Cardiac muscle cell (in vitro differentiated cells and primary cell): Measurements from ENCODE around the gene PTDSS2. TPM values are rescaled to one million over a fixed set of nuclear protein-coding genes. Genes with fewer than 3 reads are reported as not detected.
A peak's percentile ranks its signal among the peaks of the same experiment; 100 is the strongest.

Experiments used
- DNase-seq, 2 donors: peaks; one replicate each; pipeline versions ENCODE4 v3.0.0 to v3.0.0-alpha.2; 2010 to 2017; ENCODE audit warnings: low read depth in 1 of 2, low spot score in 1 of 2
- H3K27ac ChIP-seq: fragments of 200-600 bp; sonication (generic); 2 replicates; pipeline ENCODE4 v1.5.1; 2016
- H3K27me3 ChIP-seq: fragments of 200-600 bp; sonication (generic); 2 replicates; pipeline ENCODE4 v1.6.0; 2016; ENCODE audit warnings: control low read depth
- H3K36me3 ChIP-seq: fragments of 200-600 bp; sonication (generic); 2 replicates; pipeline ENCODE4 v1.5.1; 2016; ENCODE audit warnings: control low read depth
- H3K4me1 ChIP-seq: fragments of 200-600 bp; sonication (generic); 2 replicates; pipeline ENCODE4 v1.8.1; 2017; ENCODE audit warnings: low read depth, mild to moderate bottlenecking, mixed run types
- H3K4me3 ChIP-seq: fragments of 200-600 bp; sonication (generic); 2 replicates; pipeline ENCODE4 v1.5.1; 2016; ENCODE audit warnings: mild to moderate bottlenecking
- H3K9me3 ChIP-seq: fragments of 200-600 bp; sonication (generic); 2 replicates; pipeline ENCODE4 v1.5.1; 2017; ENCODE audit warnings: low read depth, mild to moderate bottlenecking, control low read depth
- polyA plus RNA-seq: library from polyadenylated mRNA; unstranded; fragments of >200 nt; fragmentation: Nextera tagmentation; extraction: Ambion mirVana; gene quantifications from 2 replicates; pipeline ENCODE4 v1.2.1, GENCODE V29; 2016
- total RNA-seq: library from RNA; depleted of rRNA; stranded (reverse); fragments of >200 nt; gene quantifications from 2 replicates; pipeline ENCODE4 v1.2.3, GENCODE V29; 2016
- TF ChIP-seq, protein P1 (sequence below): IDR thresholded peaks from 2 replicates; pipeline ENCODE4 v1.5.1; 2012; ENCODE audit warnings: low read depth, mild to moderate bottlenecking, low read length

PTDSS2 gene
- total and polyA plus RNA-seq, 2 experiments from 2014 or later, result 69.6 to 202 TPM

DNA sequence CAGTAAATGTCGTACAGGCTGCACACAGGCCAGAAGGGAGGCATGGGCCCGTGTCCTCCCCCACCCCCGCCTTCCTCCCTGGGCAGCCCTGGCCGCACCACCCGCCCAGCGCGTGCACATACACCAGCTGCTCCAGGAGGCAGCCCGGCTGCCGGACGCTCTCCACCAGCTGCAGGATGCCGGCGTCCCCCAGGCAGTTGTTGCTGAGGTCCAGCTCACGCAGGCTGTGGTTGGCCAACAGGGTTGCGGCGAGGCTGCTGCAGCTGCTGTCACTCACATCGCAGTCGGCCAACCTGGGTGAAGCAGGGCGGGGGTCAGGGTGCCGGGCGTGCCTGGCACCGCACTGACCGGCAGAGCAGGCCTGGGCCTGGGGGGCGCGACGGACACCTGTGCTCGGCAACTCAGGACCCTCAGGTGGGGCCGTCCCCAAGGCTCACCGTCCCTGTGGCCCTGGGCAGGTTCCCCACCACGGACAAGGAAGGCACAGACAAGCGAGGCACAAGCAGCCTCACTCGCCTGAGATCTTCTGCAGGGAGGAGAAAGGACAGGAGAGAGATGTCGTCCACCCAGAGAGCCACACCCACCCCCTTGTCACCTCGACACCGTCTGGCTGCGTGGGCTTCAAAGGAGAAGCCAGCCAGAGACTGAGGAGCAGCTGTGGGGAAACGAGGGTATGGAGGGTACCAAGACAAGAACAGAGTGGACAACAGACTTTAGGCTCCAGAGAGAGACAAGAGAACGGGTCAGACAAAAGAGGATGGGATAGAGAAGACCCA is 44.9 kb downstream of the PTDSS2 start:
- DNase-seq, result no peak
- H3K36me3 ChIP-seq, result peaks cover 25% of the 10 kb centered on the region

DNA sequence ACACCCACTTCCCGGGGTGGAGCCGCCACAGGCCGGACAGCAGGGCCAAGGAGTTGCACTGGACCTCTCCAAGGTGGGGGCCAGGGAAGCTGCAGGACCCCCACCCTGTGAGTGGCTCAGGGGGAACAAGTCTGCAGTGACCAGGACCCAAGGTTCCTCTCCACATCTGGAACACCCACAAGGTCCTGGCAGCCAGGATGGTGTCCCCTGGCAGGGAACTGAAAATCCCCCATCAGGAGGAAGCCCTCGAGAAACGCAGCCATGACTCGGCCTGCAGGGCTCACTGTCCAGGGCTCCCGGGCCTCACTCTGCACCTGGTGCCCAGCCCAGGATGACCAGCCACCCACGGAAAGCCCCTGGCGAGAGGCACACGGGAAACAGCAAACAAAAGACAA is 45.5 kb downstream of the PTDSS2 start:
- no peak for DNase-seq
- Histone ChIP-seq H3K4me3 (no peak overlapping the region), H3K36me3 (peaks cover 30% of the 10 kb centered on the region), H3K27me3 (no peaks in the 10 kb centered on the region), H3K27ac (peak overlapping the region; percentile 43), H3K4me1 (no peaks in the 10 kb centered on the region), H3K9me3 (no peaks in the 10 kb centered on the region)
- TF ChIP-seq, protein P1, sequence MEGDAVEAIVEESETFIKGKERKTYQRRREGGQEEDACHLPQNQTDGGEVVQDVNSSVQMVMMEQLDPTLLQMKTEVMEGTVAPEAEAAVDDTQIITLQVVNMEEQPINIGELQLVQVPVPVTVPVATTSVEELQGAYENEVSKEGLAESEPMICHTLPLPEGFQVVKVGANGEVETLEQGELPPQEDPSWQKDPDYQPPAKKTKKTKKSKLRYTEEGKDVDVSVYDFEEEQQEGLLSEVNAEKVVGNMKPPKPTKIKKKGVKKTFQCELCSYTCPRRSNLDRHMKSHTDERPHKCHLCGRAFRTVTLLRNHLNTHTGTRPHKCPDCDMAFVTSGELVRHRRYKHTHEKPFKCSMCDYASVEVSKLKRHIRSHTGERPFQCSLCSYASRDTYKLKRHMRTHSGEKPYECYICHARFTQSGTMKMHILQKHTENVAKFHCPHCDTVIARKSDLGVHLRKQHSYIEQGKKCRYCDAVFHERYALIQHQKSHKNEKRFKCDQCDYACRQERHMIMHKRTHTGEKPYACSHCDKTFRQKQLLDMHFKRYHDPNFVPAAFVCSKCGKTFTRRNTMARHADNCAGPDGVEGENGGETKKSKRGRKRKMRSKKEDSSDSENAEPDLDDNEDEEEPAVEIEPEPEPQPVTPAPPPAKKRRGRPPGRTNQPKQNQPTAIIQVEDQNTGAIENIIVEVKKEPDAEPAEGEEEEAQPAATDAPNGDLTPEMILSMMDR, result no peak

More for the DNA sequence above, 44.9 kb downstream of the PTDSS2 start:
- Histone ChIP-seq H3K27me3 (no peaks in the 10 kb centered on the region), H3K27ac (peak overlapping the region; percentile 43), H3K9me3 (no peaks in the 10 kb centered on the region), H3K4me1 (no peaks in the 10 kb centered on the region), H3K4me3 (no peak overlapping the region)
- TF ChIP-seq, protein P1, result no peak

DNA sequence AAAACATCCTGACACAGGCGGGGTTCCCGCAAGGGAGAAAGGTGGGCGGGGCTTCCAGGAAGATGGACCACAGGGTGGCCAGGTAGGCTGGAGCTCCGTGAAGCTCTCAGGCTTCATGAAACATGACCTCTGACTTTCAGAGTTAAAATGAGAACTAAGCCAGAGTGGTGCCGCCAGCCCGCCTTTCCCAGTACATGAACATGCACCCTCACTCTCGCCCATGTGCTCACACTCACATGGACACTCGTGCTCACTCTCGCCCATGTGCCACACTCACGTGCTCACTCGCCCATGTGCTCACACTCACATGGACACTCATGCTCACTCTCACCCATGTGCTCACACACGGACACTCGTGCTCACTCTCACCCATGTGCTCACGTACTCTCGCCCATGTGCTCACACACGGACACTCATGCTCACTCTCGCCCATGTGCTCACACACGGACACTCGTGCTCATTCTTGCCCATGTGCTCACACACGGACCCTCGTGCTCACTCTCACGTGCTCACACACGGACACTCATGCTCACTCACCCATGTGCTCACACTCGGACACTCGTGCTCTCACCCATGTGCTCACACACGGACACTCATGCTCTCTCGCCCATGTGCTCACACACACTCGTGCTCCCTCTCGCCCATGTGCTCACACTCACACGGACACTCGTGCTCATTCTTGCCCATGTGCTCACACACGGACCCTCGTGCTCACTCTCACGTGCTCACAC is 46.9 kb downstream of the PTDSS2 start:
- no peaks in the 10 kb centered on the region for H3K4me1 ChIP-seq
- peaks cover 34% of the 10 kb centered on the region for H3K36me3 ChIP-seq
- DNase-seq, result no peak
- TF ChIP-seq, protein P1, result no peak
- H3K27me3 ChIP-seq, result no peaks in the 10 kb centered on the region
- no peaks in the 10 kb centered on the region for H3K9me3 ChIP-seq
- no peak overlapping the region for H3K27ac ChIP-seq
- no peak overlapping the region for H3K4me3 ChIP-seq

DNA sequence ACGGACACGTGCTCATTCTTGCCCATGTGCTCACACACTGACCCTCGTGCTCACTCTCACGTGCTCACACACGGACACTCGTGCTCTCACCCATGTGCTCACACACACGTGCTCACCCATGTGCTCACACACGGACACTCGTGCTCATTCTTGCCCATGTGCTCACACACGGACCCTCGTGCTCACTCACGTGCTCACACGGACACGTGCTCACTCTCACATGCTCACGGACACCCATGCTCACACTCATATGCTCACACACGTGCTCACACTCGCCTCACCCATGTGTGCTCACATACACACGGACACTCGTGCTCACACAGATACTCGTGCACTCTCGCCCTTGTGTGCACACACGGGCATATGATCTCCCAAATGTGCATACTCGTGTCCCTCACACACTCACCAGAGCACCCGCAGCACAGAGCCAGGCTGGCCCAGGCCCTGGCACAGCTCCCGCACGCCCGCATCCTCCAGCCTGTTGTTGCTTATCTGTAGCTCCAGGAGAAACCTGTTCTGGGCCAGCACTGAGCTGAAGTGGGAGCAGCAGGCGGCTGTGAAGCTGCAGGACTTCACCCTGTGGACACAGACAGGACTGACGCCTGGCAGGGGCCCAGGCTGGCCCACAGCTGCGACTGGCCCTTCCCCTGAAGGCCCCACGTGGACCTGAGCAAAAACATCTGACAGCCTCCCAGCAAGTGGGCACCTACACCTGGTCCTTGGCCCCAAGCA is 47.7 kb downstream of the PTDSS2 start:
- Histone ChIP-seq H3K9me3 (no peaks in the 10 kb centered on the region), H3K27me3 (no peaks in the 10 kb centered on the region), H3K4me3 (no peak overlapping the region), H3K4me1 (no peaks in the 10 kb centered on the region), H3K27ac (no peak overlapping the region), H3K36me3 (peaks cover 34% of the 10 kb centered on the region)
- DNase-seq, result no peak
- TF ChIP-seq, protein P1, result no peak

DNA sequence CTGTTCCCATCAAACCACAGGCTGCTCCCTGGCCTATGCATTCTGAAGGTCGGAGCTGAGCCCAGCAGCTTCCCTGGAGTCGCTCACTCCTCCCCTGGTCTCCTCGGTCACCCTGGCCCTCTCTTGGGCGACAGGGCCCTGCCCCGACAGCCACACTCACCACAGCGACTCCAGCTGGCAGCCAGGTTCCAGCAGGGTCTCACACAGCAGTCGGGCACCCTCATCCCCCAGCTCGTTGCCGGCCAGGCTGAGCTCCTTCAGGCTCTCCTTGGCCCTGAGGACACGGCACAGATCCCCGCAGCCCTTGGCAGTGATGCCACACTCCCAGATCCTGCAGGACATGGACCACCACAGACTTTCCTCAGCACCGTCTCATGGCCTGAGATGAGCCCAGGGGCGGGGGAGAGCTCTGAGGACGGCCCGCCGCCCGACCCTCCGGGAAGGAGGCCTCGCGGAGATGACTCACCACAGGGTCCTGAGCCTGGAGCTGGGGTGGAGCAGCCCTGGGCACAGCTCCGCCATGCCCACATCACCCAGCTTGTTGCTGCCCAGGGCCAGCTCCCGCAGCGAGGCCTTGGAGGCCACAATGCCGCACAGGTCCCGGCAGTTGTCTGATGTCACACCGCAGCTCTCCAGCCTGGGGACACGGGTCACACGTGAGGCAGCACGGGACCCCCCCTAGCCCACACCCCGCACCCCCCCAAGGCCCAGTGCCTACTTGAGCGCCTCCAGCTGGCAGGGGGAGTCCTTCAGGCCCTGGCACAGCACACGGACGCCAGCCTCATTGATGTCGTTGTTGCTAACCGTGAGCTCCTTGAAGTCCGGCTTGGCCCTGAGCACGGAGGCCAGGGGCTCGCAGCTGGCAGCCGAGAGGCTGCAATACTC is 48.5 kb downstream of the PTDSS2 start:
- Histone ChIP-seq H3K4me1 (no peaks in the 10 kb centered on the region), H3K27ac (no peak overlapping the region), H3K27me3 (no peaks in the 10 kb centered on the region), H3K9me3 (no peaks in the 10 kb centered on the region), H3K4me3 (no peak overlapping the region), H3K36me3 (peaks cover 34% of the 10 kb centered on the region)
- no peak for DNase-seq
- TF ChIP-seq, protein P1, result no peak
